HG03159 (cell line): ENCODE measurements around the gene AGBL1.

Source experiments
- ATAC-seq: cut with Tn5 transposase; IDR thresholded peaks from one replicate; pipeline ENCODE4 v1.9.1; 2021; ENCODE audit warnings: mild to moderate bottlenecking, moderate library complexity; ENCODE audit not compliant: unreplicated experiment

Gene AGBL1

DNA sequence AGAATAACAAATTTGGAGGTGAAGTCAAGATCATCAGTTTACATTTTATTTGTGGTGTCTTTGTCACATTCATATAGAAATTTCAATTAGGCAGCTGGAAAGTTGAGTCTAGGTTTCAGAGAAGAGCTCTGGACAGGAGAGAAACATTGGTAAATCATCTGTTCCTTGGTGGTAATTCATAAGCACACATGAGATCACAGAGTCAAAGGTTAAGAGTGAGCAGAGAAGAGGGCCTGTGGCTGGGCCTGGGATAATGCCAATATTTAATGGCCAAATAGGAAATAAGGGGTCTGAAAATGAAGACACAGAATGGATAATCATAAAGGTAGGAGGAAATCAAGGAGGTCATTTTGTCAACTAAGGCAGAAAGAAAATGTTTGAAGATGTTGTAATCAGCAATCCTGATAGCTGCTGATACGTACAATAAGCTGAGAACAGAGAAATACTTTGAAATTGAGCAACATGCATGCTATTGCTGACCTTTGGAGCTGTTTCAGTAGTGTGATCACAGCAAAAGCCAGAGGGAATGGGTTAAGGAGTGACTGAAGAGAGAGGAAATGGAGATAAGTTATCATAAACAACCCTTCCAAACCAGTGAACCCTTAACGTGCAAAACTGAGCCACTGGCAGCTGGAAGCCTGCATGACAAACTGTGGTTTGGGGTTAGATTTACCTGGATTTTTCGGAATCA, 692.8 kb downstream of the AGBL1 start:
- no peak for ATAC-seq

DNA sequence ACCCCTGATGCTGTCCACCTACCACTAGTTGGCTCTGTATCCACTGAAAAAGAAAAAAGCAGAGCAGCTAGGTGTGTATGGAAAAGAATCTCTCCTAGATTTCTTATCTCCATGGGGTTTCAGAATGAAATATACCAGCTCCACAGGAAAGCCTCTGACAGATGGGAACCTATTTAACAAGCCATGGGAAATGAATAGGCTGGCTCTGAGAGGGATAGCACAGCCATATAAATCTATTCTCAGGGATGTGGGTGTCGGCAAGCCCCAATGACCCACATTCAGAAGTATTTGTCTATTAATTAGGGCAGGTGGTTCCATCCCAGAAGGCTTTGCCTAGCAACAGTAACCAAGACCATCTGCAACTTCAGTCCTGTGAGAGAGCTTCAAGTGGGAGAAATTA, 694.1 kb downstream of the AGBL1 start:
- no peak for ATAC-seq

DNA sequence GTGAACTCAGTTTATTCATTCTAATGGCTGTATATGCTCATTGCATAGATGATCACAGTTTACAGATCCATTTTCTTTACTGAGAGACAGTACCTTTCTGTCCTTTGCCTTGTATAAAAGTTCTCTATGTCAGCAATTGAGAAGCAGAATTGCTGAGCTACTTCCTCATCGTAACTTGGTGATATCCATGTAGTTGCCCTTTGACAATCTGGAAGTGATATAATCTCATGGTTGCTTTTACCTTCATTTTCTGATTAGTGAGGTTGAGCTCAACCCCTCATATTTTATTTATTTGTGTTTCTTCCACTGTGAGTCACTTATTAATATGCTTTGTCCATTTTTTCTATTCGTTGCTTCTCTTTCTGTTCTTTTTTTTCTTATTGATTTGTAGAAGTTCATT, 696.5 kb downstream of the AGBL1 start:
- ATAC-seq = no peak

DNA sequence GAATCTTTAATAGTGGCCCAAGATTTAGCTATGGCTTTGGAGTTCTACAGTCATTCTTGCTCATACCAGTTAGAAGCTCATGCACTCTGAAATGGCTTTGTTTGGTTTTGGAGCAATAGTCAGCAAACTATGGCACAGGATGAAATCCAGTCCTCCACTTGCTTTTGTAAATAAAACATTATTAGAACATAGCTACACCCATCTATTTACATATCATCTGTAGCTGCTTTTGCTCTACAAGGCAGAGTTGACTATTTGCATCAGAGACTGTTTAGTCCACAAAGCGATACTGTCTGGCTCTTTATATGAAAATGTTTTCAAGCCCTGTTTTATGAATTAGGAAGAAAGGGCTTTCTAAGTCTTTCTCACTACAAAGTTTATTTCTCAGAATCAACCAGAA, 716.9 kb downstream of the AGBL1 start:
- no peak for ATAC-seq

- ATAC-seq = no peak
Observed at GRCh38 chr15:86797135-86797534, 717.5 kb downstream of the AGBL1 start.

DNA sequence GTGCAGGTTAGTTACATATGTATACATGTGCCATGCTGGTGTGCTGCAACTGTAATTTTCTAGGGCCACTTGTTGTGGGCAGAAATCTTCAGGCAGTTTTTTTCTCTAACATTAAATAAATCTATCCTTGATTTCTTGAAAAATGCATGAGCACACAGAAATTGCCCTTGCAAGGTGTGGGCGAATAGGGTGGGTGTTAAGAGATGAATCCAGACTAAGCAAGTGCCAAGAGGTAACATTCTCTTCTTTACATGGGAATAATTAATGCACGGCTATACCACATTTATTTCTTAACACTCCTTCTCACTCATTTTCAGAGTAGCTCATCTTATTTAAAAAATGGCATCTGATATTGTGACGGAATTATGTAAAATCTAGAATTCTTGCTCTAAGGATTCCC, 719.6 kb downstream of the AGBL1 start:
- no peak for ATAC-seq

DNA sequence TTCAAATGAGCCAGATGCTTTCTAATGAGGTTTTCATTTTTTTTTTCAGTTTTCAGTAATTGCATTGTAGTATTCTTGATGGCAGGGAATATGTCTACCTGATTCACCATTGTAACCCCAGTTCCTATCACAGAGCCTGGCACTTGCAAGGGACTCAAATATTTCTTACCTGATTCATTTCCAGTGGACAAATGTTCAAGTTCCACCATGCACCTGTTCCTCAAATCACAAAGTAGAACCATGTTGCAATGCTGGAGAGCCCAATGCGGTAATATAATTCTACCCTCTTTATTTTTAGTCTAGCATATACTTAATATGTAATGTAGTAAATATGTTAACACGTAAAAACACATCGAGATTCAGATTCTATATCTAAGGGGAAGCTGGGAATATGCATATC, 722.6 kb downstream of the AGBL1 start:
- ATAC-seq = no peak

DNA sequence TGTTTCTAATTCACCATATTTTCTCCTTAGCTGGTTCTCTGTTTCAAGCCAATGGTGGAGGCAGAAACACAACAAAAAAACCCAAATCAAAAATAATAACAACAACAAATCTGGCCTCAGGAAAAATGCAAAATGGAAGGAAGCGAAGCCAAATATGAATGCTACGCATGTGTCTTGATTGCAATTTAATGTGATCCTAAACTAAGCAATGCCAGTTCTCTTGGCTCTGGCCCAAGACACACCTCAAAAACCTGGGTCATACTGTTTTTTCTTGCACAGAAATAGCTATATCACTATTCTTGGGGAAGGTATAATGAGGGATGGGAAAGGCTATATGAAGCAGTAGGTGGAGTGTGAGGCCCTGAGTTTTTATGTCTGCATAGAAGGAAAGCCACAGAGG, 724.7 kb downstream of the AGBL1 start:
- no peak for ATAC-seq

- no peak for ATAC-seq
Observed at GRCh38 chr15:86810329-86810728, 730.7 kb downstream of the AGBL1 start.

DNA sequence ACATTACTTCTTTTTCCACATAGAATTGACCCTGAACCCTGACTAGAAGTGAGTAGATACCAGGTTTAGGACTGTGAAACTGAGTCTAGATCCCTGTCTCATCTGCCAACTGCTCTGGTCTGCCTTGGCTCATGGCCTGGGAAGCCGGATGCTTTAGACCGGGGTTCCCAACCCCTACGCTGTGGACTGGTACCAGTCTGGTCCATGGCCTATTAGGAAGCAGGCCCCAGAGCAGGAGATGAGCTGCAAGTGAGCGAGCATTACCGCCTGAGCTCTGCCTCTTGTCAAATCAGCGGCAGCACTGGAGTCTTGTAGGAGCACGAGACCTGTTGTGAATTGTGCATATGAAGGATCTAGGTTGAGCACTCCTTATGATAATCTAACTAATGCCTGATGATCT, 734.2 kb downstream of the AGBL1 start:
- ATAC-seq = no peak

- no peak for ATAC-seq
Observed at GRCh38 chr15:86829245-86829644, 749.6 kb downstream of the AGBL1 start.

DNA sequence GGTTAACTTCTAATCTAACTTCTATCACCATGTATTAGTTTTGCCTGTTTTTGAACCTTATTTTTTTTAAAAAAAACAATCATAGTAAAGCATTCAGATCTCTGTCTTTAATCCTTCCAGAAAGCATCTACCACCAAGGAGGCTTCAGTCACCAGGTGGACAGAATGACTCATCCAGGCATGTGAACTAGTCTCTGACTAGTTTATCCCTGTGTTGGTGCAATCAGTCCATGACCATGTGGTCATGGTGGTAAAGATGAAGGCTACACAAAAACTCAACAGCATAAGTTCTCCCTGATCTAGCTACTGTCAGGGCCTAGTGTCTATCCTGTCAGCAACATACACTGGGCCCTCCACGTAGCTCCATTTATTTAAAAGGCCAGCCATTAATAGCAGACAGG, 750.6 kb downstream of the AGBL1 start:
- no peak for ATAC-seq

GRCh38 chr15:86833595-86833994, 753.9 kb downstream of the AGBL1 start:
- ATAC-seq = no peak

DNA sequence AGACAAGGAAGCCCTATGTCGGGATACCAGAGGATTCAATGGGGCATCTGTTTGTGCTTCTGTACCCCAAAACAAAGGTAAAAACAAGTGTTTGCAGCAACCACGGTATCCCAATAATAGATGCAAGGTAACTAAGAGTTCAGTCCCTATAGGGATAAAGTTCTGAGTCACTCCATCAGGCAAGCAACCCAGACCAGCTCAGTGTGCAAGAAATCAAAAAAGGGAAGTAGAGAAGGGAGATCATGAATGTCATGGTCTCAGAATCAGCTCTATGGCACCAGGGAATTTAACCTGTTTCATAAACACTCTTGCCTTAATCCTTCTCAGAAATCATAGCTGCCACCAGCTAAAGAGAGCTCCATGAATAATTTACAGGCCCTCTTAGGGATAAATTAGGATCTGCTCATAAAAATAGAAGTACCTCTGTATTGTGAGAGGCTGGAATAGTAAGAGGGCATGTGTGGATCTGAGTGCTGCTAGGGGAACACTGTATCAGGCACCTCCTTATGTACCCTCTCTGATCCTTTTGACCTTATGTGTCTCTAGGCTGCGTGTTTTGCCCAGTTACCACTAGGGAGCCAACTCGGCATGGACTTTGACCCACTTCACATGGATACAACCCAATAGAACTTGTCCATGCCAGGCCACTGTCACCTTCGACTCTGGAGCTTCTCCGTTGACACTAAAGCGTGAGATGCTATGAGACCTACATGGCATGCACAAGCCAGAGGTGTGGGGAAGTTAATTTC, 754.6 kb downstream of the AGBL1 start:
- no peak for ATAC-seq

- ATAC-seq = no peak
Observed at GRCh38 chr15:86837294-86838061, 757.8 kb downstream of the AGBL1 start.

DNA sequence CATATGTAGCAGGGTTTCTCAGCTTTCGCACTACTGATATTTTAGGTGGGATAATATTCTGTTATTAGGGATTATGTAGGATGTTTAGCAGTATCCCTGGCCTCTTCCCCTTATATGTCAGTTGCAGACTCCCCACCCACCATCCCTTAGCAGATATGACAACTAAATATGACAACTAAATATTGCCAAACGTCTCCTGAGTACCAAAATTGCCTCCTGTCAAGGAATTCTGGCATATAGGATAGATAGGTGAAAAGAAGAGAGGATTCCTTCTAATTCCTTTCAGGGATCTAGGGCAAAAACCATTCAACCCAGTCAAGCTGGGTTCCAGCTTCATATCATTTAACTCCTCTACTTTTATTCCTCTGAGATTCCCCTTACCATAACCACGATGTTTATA, 759.8 kb downstream of the AGBL1 start:
- no peak for ATAC-seq

DNA sequence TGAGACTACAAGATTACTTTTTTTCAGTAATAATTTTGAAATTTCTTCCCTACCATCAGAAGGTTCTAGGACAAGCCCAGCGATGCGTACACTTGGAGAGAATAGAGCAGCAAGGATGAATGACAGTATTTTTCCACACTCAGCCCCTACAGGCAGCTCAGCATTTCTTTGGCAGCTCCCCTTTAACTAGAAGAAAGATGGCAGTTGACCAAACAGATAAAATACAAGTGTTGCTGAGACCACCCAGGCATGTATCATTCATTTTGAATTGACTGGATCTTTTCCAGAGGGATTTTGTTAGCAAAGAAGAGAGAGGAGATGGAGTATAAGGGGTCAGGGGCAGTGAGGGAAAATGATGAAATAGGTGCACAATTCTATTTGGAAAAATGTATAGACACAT, 761.3 kb downstream of the AGBL1 start:
- ATAC-seq = no peak

GRCh38 chr15:86842199-86842598, 762.5 kb downstream of the AGBL1 start:
- no peak for ATAC-seq

- ATAC-seq = no peak
Observed at GRCh38 chr15:86846036-86846435, 766.4 kb downstream of the AGBL1 start.

DNA sequence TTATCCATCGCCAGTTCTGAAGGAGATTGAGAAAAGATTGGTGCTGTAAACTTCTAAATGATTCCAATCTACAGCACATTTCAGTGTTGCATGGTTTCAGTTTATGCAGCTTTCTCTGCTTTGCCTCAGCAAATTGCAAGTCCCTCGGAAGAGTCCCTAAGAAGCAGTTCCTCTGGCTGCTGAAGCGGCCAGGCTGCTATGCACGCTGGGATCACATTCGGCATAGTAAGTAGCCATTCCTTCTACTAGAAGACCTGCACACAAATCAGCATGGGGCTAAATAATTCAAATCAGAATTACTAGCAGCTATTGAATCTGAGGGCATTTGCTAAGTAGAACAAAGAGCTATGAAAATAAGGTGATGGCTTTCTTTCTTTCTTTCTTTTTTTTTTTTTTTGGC, 769.5 kb downstream of the AGBL1 start:
- ATAC-seq = no peak

DNA sequence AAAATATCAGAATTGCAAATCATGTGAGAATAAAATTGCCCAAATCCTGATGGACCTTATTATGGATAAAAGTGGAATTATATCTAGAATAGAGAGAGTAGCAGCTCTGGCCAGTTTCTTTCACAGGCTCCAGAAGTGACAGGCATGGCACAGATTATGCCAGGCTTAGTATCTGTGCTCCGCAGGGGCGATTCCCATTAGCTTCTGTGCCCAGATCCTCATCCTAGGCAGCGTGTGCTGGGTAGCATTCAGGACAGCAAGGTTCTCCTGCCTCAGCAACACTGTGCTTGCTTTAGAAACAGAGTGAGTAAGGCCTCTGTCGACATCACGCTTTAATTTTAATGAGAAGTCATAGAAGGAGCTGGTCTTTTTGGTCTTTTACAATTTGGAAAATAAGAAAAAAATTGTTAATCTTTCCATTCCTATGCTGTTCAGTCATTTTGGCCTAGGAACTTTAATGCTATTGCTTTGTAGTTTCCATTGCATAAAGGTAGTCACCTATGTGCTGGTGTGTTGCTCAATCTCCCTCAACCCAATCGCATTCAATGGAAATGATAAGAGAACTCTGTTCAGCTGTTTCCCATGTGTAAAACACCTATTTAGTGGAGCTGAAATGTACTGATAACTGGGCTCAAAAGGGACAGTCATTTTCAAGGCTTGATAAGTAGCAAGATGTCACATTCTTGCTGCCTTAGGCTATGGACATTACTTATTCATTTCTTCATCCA, 770.1 kb downstream of the AGBL1 start:
- ATAC-seq = no peak
